ENCODE results near the gene PALB2. TPM values are rescaled to one million over a fixed set of nuclear protein-coding genes. Genes with fewer than 3 reads are reported as not detected.
"Not testable (repeated sequence)": the region's sequence is repeated elsewhere in the genome, so short reads cannot be mapped to it uniquely, and the experiment has no call there.

PALB2 gene
- polyA plus RNA-seq, 2 donors = 8.1 to 11.8 TPM

DNA sequence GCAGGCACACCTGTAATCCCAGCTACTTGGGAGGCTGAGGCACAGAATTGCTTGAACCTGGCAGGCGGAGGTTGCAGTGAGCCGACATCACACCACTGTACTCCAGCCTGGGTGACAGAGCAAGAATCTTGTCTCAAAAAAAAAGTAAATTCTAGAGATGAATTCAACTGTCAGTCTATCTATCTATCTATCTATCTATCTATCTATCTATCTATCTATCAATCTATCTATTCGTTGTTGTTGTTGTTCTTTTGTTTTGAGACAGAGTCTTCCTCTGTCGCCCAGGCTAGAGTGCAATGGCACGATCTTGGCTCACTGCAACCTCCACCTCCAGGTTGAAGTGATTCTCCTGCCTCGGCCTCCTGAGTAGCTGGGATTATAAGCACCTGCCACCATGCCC lies 30.2 kb downstream of the PALB2 start:
- 96 to 98% methylated on average over 6 of the region's 6 CpGs for WGBS, 2 donors
- not testable (repeated sequence) for H3K27ac ChIP-seq (ENCODE audit: low read depth in 2 of 2, low read length in 1 of 2); H3K9me3 ChIP-seq (ENCODE audit: control insufficient read depth in 2 of 2, insufficient read depth in 1 of 2, low read depth in 1 of 2, low read length in 1 of 2); H3K36me3 ChIP-seq (ENCODE audit: control insufficient read depth in 2 of 2, insufficient read depth in 2 of 2, low read length in 1 of 2); H3K4me1 ChIP-seq (ENCODE audit: control insufficient read depth in 2 of 2, insufficient read depth in 2 of 2, low read length in 1 of 2); H3K4me3 ChIP-seq (ENCODE audit: low read depth in 1 of 2, low read length in 2 of 2); H3K27me3 ChIP-seq (ENCODE audit: control insufficient read depth in 1 of 2, insufficient read depth in 2 of 2, low read length in 2 of 2)

- Histone ChIP-seq H3K27ac (ENCODE audit: low read depth in 2 of 2, low read length in 1 of 2) (no peak overlapping the region), H3K36me3 (ENCODE audit: control insufficient read depth in 2 of 2, insufficient read depth in 2 of 2, low read length in 1 of 2) (peaks cover 2 to 7% of the 10 kb centered on the region in 2 donors), H3K9me3 (ENCODE audit: control insufficient read depth in 2 of 2, insufficient read depth in 1 of 2, low read depth in 1 of 2, low read length in 1 of 2) (no peaks in the 10 kb centered on the region), H3K4me1 (ENCODE audit: control insufficient read depth in 2 of 2, insufficient read depth in 2 of 2, low read length in 1 of 2) (no peaks in the 10 kb centered on the region), H3K27me3 (ENCODE audit: control insufficient read depth in 1 of 2, insufficient read depth in 2 of 2, low read length in 2 of 2) (no peaks in the 10 kb centered on the region), H3K4me3 (ENCODE audit: low read depth in 1 of 2, low read length in 2 of 2) (no peak overlapping the region)
- 94 to 96% methylated on average over 1 of the region's 1 CpG for WGBS, 2 donors
These were observed 31.2 kb downstream of the PALB2 start for GRCh38 chr16:23609929-23610328.

DNA sequence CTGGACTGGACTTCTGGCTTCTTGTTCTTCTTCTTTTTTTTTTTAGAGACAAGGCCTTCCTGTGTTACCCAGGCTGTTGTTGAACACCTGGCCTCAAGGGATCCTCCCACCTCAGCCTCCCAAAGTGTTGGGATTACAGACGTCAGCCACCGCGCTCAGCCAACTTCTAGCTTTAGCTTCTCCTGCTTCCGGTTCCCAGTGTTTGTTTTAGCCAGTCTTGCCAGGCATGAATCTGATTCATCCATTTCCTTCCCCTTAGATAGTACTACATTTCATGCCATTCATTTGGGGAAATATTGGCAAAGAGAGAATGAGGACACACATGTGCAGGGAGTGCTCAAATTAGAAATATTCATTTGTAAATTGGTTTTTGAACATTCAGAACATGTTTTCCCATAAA lies 32.9 kb downstream of the PALB2 start:
- H3K9me3 ChIP-seq (ENCODE audit: control insufficient read depth in 2 of 2, insufficient read depth in 1 of 2, low read depth in 1 of 2, low read length in 1 of 2) = no peaks in the 10 kb centered on the region
- H3K36me3 ChIP-seq (ENCODE audit: control insufficient read depth in 2 of 2, insufficient read depth in 2 of 2, low read length in 1 of 2) = peaks cover 4 to 9% of the 10 kb centered on the region in 2 donors
- no peaks in the 10 kb centered on the region for H3K4me1 ChIP-seq (ENCODE audit: control insufficient read depth in 2 of 2, insufficient read depth in 2 of 2, low read length in 1 of 2)
- H3K27ac ChIP-seq (ENCODE audit: low read depth in 2 of 2, low read length in 1 of 2) = no peak overlapping the region
- 71 to 72% methylated on average over 4 of the region's 4 CpGs for WGBS, 2 donors
- H3K4me3 ChIP-seq (ENCODE audit: low read depth in 1 of 2, low read length in 2 of 2) = no peak overlapping the region
- H3K27me3 ChIP-seq (ENCODE audit: control insufficient read depth in 1 of 2, insufficient read depth in 2 of 2, low read length in 2 of 2) = no peaks in the 10 kb centered on the region

DNA sequence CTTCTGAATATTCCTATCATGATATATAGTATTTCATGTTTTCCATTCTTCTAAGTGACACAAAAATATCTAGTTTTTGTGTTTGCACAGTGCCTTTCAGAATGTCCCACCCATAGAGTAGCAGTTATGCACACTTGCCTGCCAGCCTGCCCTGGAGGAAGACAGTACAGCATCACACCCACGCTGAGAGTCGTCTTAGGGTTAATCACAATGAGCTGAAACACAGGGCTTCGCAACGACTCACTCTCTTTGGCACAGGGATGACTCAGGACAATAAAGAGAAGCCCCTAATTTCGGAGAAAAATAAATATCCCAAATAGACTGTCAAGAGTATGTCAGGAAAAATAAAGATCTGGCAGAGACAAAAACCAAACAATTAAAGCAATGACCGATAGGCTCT lies 33.4 kb downstream of the PALB2 start:
- Histone ChIP-seq H3K9me3 (ENCODE audit: control insufficient read depth in 2 of 2, insufficient read depth in 1 of 2, low read depth in 1 of 2, low read length in 1 of 2) (no peaks in the 10 kb centered on the region), H3K27ac (ENCODE audit: low read depth in 2 of 2, low read length in 1 of 2) (no peak overlapping the region), H3K4me3 (ENCODE audit: low read depth in 1 of 2, low read length in 2 of 2) (no peak overlapping the region), H3K36me3 (ENCODE audit: control insufficient read depth in 2 of 2, insufficient read depth in 2 of 2, low read length in 1 of 2) (peaks cover 4 to 9% of the 10 kb centered on the region in 2 donors), H3K4me1 (ENCODE audit: control insufficient read depth in 2 of 2, insufficient read depth in 2 of 2, low read length in 1 of 2) (no peaks in the 10 kb centered on the region), H3K27me3 (ENCODE audit: control insufficient read depth in 1 of 2, insufficient read depth in 2 of 2, low read length in 2 of 2) (no peaks in the 10 kb centered on the region)
- 70 to 79% methylated on average over 6 of the region's 6 CpGs for WGBS, 2 donors

DNA sequence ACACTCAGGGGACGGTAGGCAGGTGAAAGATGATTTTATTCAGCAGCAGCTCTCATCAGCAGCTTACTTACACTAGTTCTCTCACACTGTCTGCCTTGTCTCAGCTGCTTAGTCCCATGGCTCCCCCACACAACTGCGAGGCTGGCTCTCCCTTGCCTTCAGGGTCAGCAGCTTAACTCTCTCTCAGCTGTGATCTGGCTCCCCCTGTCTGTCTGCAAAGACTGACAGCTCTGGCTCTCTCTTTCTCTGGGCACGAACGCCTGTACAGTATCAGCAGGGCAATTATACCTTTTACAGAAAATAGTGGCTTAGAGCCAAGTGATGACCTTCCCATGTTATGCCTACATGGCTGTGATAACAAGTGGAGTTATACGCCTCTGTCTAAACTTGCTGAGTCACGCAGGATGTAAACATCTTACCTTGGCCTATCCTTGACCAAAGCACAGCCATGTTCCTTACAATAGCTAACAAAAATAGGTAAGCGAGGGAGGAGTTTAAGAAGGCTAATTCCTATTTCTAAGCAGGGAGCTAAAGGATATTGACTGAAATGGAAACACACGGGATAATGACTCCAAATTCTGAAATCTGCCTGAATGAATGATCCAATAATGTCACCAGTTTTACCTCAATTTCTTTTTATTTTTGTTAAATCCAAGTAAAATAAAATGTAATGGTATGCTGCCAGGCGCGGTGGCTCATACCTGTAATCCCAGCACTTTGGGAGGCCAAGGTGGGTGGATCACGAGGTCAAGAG lies 43.9 kb downstream of the PALB2 start:
- Histone ChIP-seq H3K27me3 (ENCODE audit: control insufficient read depth in 1 of 2, insufficient read depth in 2 of 2, low read length in 2 of 2) (no peaks in the 10 kb centered on the region), H3K27ac (ENCODE audit: low read depth in 2 of 2, low read length in 1 of 2) (no peak overlapping the region), H3K36me3 (ENCODE audit: control insufficient read depth in 2 of 2, insufficient read depth in 2 of 2, low read length in 1 of 2) (peaks cover 0 to 5% of the 10 kb centered on the region in 2 donors), H3K4me3 (ENCODE audit: low read depth in 1 of 2, low read length in 2 of 2) (no peak overlapping the region), H3K9me3 (ENCODE audit: control insufficient read depth in 2 of 2, insufficient read depth in 1 of 2, low read depth in 1 of 2, low read length in 1 of 2) (no peaks in the 10 kb centered on the region), H3K4me1 (ENCODE audit: control insufficient read depth in 2 of 2, insufficient read depth in 2 of 2, low read length in 1 of 2) (peaks cover 3 to 4% of the 10 kb centered on the region in 2 donors)
- WGBS, 2 donors = 82 to 86% methylated on average over 11 of the region's 11 CpGs

- H3K4me3 ChIP-seq (ENCODE audit: low read depth in 1 of 2, low read length in 2 of 2) = peak within 1 kb of the TSS; percentile 87 to 98
- 2% methylated on average over 61 to 67 of the region's 67 CpGs for WGBS, 2 donors
- no peaks in the 10 kb centered on the region for H3K27me3 ChIP-seq (ENCODE audit: control insufficient read depth in 1 of 2, insufficient read depth in 2 of 2, low read length in 2 of 2)
- peaks cover 3 to 4% of the 10 kb centered on the region in 2 donors for H3K4me1 ChIP-seq (ENCODE audit: control insufficient read depth in 2 of 2, insufficient read depth in 2 of 2, low read length in 1 of 2)
- peaks cover 0 to 14% of the 10 kb centered on the region in 2 donors for H3K36me3 ChIP-seq (ENCODE audit: control insufficient read depth in 2 of 2, insufficient read depth in 2 of 2, low read length in 1 of 2)
- H3K9me3 ChIP-seq (ENCODE audit: control insufficient read depth in 2 of 2, insufficient read depth in 1 of 2, low read depth in 1 of 2, low read length in 1 of 2) = no peaks in the 10 kb centered on the region
- peak within 1 kb of the TSS; percentile 29 to 83 for H3K27ac ChIP-seq (ENCODE audit: low read depth in 2 of 2, low read length in 1 of 2)
These were observed 45.0 kb downstream of the PALB2 start, which contains the start of gene NDUFAB1 for GRCh38 chr16:23595951-23596720. NDUFAB1 (minus strand) TSS chr16:23596316; CDS start chr16:23596290, 26 bp downstream.

- Histone ChIP-seq H3K4me3 (ENCODE audit: low read depth in 1 of 2, low read length in 2 of 2) (peak overlapping the region; percentile 87 to 98), H3K27me3 (ENCODE audit: control insufficient read depth in 1 of 2, insufficient read depth in 2 of 2, low read length in 2 of 2) (no peaks in the 10 kb centered on the region), H3K27ac (ENCODE audit: low read depth in 2 of 2, low read length in 1 of 2) (peak overlapping the region; percentile 29 to 83), H3K9me3 (ENCODE audit: control insufficient read depth in 2 of 2, insufficient read depth in 1 of 2, low read depth in 1 of 2, low read length in 1 of 2) (no peaks in the 10 kb centered on the region), H3K4me1 (ENCODE audit: control insufficient read depth in 2 of 2, insufficient read depth in 2 of 2, low read length in 1 of 2) (peaks cover 3 to 4% of the 10 kb centered on the region in 2 donors), H3K36me3 (ENCODE audit: control insufficient read depth in 2 of 2, insufficient read depth in 2 of 2, low read length in 1 of 2) (peaks cover 0 to 14% of the 10 kb centered on the region in 2 donors)
- WGBS, 2 donors = 17 to 19% methylated on average over 34 of the region's 34 CpGs
These were observed 45.7 kb downstream of the PALB2 start for GRCh38 chr16:23595246-23595950.

- 95 to 96% methylated on average over 12 of the region's 12 CpGs for WGBS, 2 donors
- Histone ChIP-seq H3K27me3 (ENCODE audit: control insufficient read depth in 1 of 2, insufficient read depth in 2 of 2, low read length in 2 of 2) (no peaks in the 10 kb centered on the region), H3K4me3 (ENCODE audit: low read depth in 1 of 2, low read length in 2 of 2) (no peak overlapping the region), H3K36me3 (ENCODE audit: control insufficient read depth in 2 of 2, insufficient read depth in 2 of 2, low read length in 1 of 2) (peaks cover 0 to 20% of the 10 kb centered on the region in 2 donors), H3K4me1 (ENCODE audit: control insufficient read depth in 2 of 2, insufficient read depth in 2 of 2, low read length in 1 of 2) (peaks cover 3 to 4% of the 10 kb centered on the region in 2 donors), H3K9me3 (ENCODE audit: control insufficient read depth in 2 of 2, insufficient read depth in 1 of 2, low read depth in 1 of 2, low read length in 1 of 2) (no peaks in the 10 kb centered on the region), H3K27ac (ENCODE audit: low read depth in 2 of 2, low read length in 1 of 2) (no peak overlapping the region)
These were observed 46.9 kb downstream of the PALB2 start for GRCh38 chr16:23594186-23594585.

GRCh38 chr16:23590181-23590580 lies 50.9 kb downstream of the PALB2 start:
- WGBS, 2 donors = 96 to 97% methylated on average over 3 of the region's 3 CpGs
- no peaks in the 10 kb centered on the region for H3K9me3 ChIP-seq (ENCODE audit: control insufficient read depth in 2 of 2, insufficient read depth in 1 of 2, low read depth in 1 of 2, low read length in 1 of 2)
- H3K27me3 ChIP-seq (ENCODE audit: control insufficient read depth in 1 of 2, insufficient read depth in 2 of 2, low read length in 2 of 2) = no peaks in the 10 kb centered on the region
- peaks cover 4 to 27% of the 10 kb centered on the region in 2 donors for H3K36me3 ChIP-seq (ENCODE audit: control insufficient read depth in 2 of 2, insufficient read depth in 2 of 2, low read length in 1 of 2)
- no peak overlapping the region for H3K4me3 ChIP-seq (ENCODE audit: low read depth in 1 of 2, low read length in 2 of 2)
- peaks cover 2 to 4% of the 10 kb centered on the region in 2 donors for H3K4me1 ChIP-seq (ENCODE audit: control insufficient read depth in 2 of 2, insufficient read depth in 2 of 2, low read length in 1 of 2)
- no peak overlapping the region for H3K27ac ChIP-seq (ENCODE audit: low read depth in 2 of 2, low read length in 1 of 2)
